Activated naive CD4-positive, alpha-beta T cell treated with anti-CD3 and anti-CD28 coated beads for 36 hours (primary cell): ENCODE measurements around the gene C9orf50. TPM values are rescaled to one million over a fixed set of nuclear protein-coding genes. Genes with fewer than 3 reads are reported as not detected.

Experiments used
- CTCF ChIA-PET: fragments of 350-600 bp; sonication (Branson Sonifier 250); formaldehyde crosslinking; loops from one replicate; lab custom pipeline; 2021; ENCODE audit warnings: antibody characterized with exemption; lab: Charles Lee
- DNase-seq: peaks from one replicate; pipeline ENCODE4 v3.0.0-alpha.2; 2020
- H3K27ac Mint-ChIP-seq: one replicate; pipeline ENCODE4 v1.8.0; 2021; ENCODE audit warnings: mild to moderate bottlenecking, mixed read lengths
- H3K27me3 Mint-ChIP-seq: one replicate; pipeline ENCODE4 v1.8.0; 2021; ENCODE audit warnings: low read depth, mixed read lengths
- H3K36me3 Mint-ChIP-seq: one replicate; pipeline ENCODE4 v1.8.0; 2021; ENCODE audit warnings: low read depth, mixed read lengths
- H3K4me1 Mint-ChIP-seq: one replicate; pipeline ENCODE4 v1.8.0; 2021; ENCODE audit warnings: low read depth, mixed read lengths
- H3K4me3 Mint-ChIP-seq: one replicate; pipeline ENCODE4 v1.8.0; 2021; ENCODE audit warnings: mild to moderate bottlenecking, moderate library complexity, mixed read lengths
- H3K9me3 Mint-ChIP-seq: one replicate; pipeline ENCODE4 v1.8.0; 2021; ENCODE audit warnings: mixed read lengths
- intact Hi-C: fragments of 100-400 bp; cut with micrococcal nuclease; formaldehyde crosslinking; loops from one replicate; pipeline ENCODE4 v1.15.1; 2023
- total RNA-seq, 2 experiments: library from RNA; stranded (reverse); gene quantifications; one replicate each; pipeline ENCODE4 v1.2.3, GENCODE V29; 2021

Gene C9orf50
- total RNA-seq, 2 experiments from 2014 or later: not detected

- CTCF ChIA-PET: interaction anchor here (0.8 to 4.5 kb wide), 4 partner anchors 9 to 495 kb away, joined by 3 to 31 read pairs (median 4); no protein-coding TSS in a partner anchor
- Mint-ChIP-seq H3K36me3 (peaks cover 11% of the 10 kb centered on the region), H3K9me3 (no peaks in the 10 kb centered on the region), H3K27me3 (peaks cover 9% of the 10 kb centered on the region), H3K27ac (peak overlapping the region; percentile 93), H3K4me1 (peaks cover 65% of the 10 kb centered on the region), H3K4me3 (peak overlapping the region; percentile 77)
- intact Hi-C loops: loop anchor here (1.0 kb wide), 2 partner anchors 16 to 261 kb away; partner anchors contain the start of gene ASB6
- peak; percentile 48 for DNase-seq
Measured at GRCh38 chr9:129626625-129627284, 5.9 kb upstream of the C9orf50 start.

GRCh38 chr9:129626079-129626624 is 5.3 kb upstream of the C9orf50 start, which contains the start of gene NTMT1:
NTMT1 (plus strand) TSS chr9:129626163; CDS start chr9:129632704, 6,541 bp downstream.
- no peaks in the 10 kb centered on the region for H3K9me3 Mint-ChIP-seq
- peaks cover 10% of the 10 kb centered on the region for H3K36me3 Mint-ChIP-seq
- CTCF ChIA-PET: interaction anchor here (0.6 to 4.5 kb wide), 10 partner anchors 9 to 505 kb away, joined by 3 to 32 read pairs (median 4); partner anchors contain the start of gene IER5L
- intact Hi-C loops: loop anchor here (1.0 kb wide), 2 partner anchors 16 to 261 kb away; partner anchors contain the start of gene ASB6
- DNase-seq: peak; percentile 92
- H3K27ac Mint-ChIP-seq: peak within 1 kb of the TSS; percentile 93
- H3K4me3 Mint-ChIP-seq: peak within 1 kb of the TSS; percentile 77
- peaks cover 14% of the 10 kb centered on the region for H3K27me3 Mint-ChIP-seq
- H3K4me1 Mint-ChIP-seq: peaks cover 59% of the 10 kb centered on the region

DNA sequence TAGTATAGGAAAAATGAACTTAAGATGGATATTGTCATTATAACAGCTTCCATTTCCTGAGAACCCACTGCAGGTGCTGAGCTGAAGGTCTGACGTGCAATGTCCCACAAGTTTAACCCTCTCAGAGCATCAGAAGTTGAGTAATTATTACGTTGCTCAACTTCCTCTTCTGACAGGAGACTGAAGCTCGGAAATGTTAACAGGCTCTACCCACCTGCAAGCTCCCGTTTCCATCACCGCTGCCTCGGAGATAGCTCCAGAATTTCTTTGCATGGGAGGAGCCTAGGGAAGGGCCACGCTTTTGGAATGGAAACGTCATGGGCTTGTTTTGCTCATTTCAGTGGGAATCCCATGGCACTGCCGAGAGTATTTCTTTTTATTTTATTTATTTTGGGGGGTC is 4.0 kb upstream of the C9orf50 start:
- no peaks in the 10 kb centered on the region for H3K9me3 Mint-ChIP-seq
- peaks cover 8% of the 10 kb centered on the region for H3K36me3 Mint-ChIP-seq
- peak overlapping the region; percentile 77 for H3K4me3 Mint-ChIP-seq
- intact Hi-C loops: loop anchor here (1.0 kb wide), 3 partner anchors 14 to 449 kb away; no protein-coding TSS in a partner anchor
- DNase-seq: peak; percentile 59
- peaks cover 48% of the 10 kb centered on the region for H3K4me1 Mint-ChIP-seq
- peaks cover 18% of the 10 kb centered on the region for H3K27me3 Mint-ChIP-seq
- peak overlapping the region; percentile 83 for H3K27ac Mint-ChIP-seq
- CTCF ChIA-PET: interaction anchor here (0.6 to 5.6 kb wide), 22 partner anchors 9 to 886 kb away, joined by 3 to 42 read pairs (median 4); partner anchors contain the start of gene IER5L

GRCh38 chr9:129624168-129624759 is 3.4 kb upstream of the C9orf50 start:
- peaks cover 7% of the 10 kb centered on the region for H3K36me3 Mint-ChIP-seq
- H3K4me3 Mint-ChIP-seq: peak overlapping the region; percentile 77
- peak; percentile 85 for DNase-seq
- H3K4me1 Mint-ChIP-seq: peaks cover 41% of the 10 kb centered on the region
- intact Hi-C loops: loop anchor here (1.0 kb wide), 2 partner anchors 13 to 448 kb away; no protein-coding TSS in a partner anchor
- peak overlapping the region; percentile 55 for H3K27ac Mint-ChIP-seq
- no peaks in the 10 kb centered on the region for H3K9me3 Mint-ChIP-seq
- CTCF ChIA-PET: interaction anchor here (0.6 to 5.6 kb wide), 31 partner anchors 8 to 885 kb away, joined by 3 to 42 read pairs (median 4); partner anchors contain the start of gene IER5L
- peaks cover 22% of the 10 kb centered on the region for H3K27me3 Mint-ChIP-seq

DNA sequence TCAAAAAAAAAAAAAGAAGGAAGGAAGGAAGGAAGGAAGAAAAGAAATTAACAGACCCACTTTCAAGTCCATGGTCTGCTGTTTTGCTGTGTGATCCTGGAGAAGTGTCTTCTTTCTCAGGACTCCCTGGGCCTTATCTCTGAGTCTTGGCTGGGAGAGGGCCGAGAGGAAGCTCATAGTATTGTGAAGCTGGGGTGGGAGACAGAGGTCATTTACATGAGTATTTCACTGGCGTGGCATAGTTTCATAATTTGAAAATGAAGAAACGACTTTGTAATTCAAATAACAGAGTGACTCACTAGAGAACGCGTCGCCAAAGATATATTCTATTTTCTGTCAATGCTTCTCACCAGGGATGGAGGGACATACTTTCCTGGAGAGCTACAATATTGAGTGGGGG is 2.4 kb upstream of the C9orf50 start:
- CTCF ChIA-PET: interaction anchor here (0.6 to 5.6 kb wide), 17 partner anchors 9 to 492 kb away, joined by 3 to 42 read pairs (median 6); no protein-coding TSS in a partner anchor
- no peaks in the 10 kb centered on the region for H3K9me3 Mint-ChIP-seq
- intact Hi-C loops: no loop called here
- H3K4me1 Mint-ChIP-seq: peaks cover 32% of the 10 kb centered on the region
- no peak for DNase-seq
- H3K36me3 Mint-ChIP-seq: peaks cover 7% of the 10 kb centered on the region
- H3K4me3 Mint-ChIP-seq: no peak overlapping the region
- H3K27ac Mint-ChIP-seq: no peak overlapping the region
- peaks cover 25% of the 10 kb centered on the region for H3K27me3 Mint-ChIP-seq

GRCh38 chr9:129619787-129620668 is 873 bp downstream of the C9orf50 start:
- no peak for DNase-seq
- peaks cover 11% of the 10 kb centered on the region for H3K4me1 Mint-ChIP-seq
- no peak overlapping the region for H3K4me3 Mint-ChIP-seq
- no peaks in the 10 kb centered on the region for H3K36me3 Mint-ChIP-seq
- CTCF ChIA-PET: interaction anchor here (0.6 to 5.6 kb wide), 5 partner anchors 8 to 514 kb away, joined by 3 to 42 read pairs (median 3); no protein-coding TSS in a partner anchor
- intact Hi-C loops: no loop called here
- H3K9me3 Mint-ChIP-seq: no peaks in the 10 kb centered on the region
- H3K27ac Mint-ChIP-seq: no peak overlapping the region
- peaks cover 25% of the 10 kb centered on the region for H3K27me3 Mint-ChIP-seq

DNA sequence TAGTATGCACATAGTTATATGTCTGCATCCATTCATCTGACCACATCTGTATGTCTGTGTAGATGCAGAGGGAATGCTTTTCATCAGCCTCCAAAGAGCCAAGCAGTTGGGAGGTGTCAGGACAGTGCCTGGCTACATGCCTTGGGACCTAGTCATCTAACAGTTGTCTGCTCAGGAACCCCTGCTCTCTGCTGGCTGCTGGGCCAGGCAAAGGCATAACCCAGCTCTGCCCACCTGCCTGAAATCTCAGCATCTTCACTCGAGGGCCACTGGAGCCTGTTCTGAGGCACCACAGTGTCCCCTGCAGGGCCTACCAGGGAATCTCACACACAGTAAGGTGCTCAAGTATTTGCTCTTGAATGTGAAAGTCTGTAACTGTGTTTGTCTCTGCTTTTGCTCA is 3.7 kb downstream of the C9orf50 start:
- no peak overlapping the region for H3K4me3 Mint-ChIP-seq
- H3K27ac Mint-ChIP-seq: no peak overlapping the region
- H3K27me3 Mint-ChIP-seq: peaks cover 20% of the 10 kb centered on the region
- no peaks in the 10 kb centered on the region for H3K9me3 Mint-ChIP-seq
- intact Hi-C loops: no loop called here
- CTCF ChIA-PET: interaction anchor here (0.7 kb wide), 1 partner anchor 592 kb away, joined by 3 read pairs; no protein-coding TSS in a partner anchor
- H3K4me1 Mint-ChIP-seq: no peaks in the 10 kb centered on the region
- DNase-seq: peak; percentile 41
- no peaks in the 10 kb centered on the region for H3K36me3 Mint-ChIP-seq

GRCh38 chr9:129615407-129616285 is 5.3 kb downstream of the C9orf50 start:
- no peaks in the 10 kb centered on the region for H3K36me3 Mint-ChIP-seq
- no peak overlapping the region for H3K4me3 Mint-ChIP-seq
- H3K9me3 Mint-ChIP-seq: no peaks in the 10 kb centered on the region
- no peak for DNase-seq
- CTCF ChIA-PET: interaction anchor here (0.7 to 1.2 kb wide), 3 partner anchors 9 to 141 kb away, joined by 3 to 5 read pairs (median 3); no protein-coding TSS in a partner anchor
- H3K27ac Mint-ChIP-seq: no peak overlapping the region
- peaks cover 8% of the 10 kb centered on the region for H3K27me3 Mint-ChIP-seq
- peaks cover 5% of the 10 kb centered on the region for H3K4me1 Mint-ChIP-seq
- intact Hi-C loops: no loop called here

- intact Hi-C loops: no loop called here
- no peak for DNase-seq
Measured at GRCh38 chr9:129614932-129615331, 6.0 kb downstream of the C9orf50 start.

GRCh38 chr9:129613520-129614175 is 7.3 kb downstream of the C9orf50 start:
- DNase-seq: no peak
- no peaks in the 10 kb centered on the region for H3K36me3 Mint-ChIP-seq
- H3K27me3 Mint-ChIP-seq: no peaks in the 10 kb centered on the region
- H3K27ac Mint-ChIP-seq: no peak overlapping the region
- CTCF ChIA-PET: interaction anchor here (0.9 to 3.2 kb wide), 3 partner anchors 9 to 470 kb away, joined by 3 to 42 read pairs (median 6); partner anchors contain the start of gene C9orf50
- intact Hi-C loops: no loop called here
- no peak overlapping the region for H3K4me3 Mint-ChIP-seq
- H3K9me3 Mint-ChIP-seq: no peaks in the 10 kb centered on the region
- H3K4me1 Mint-ChIP-seq: peaks cover 15% of the 10 kb centered on the region

More at GRCh38 chr9:129614932-129615331, 6.0 kb downstream of the C9orf50 start:
- Mint-ChIP-seq H3K27me3 (peaks cover 8% of the 10 kb centered on the region), H3K4me1 (peaks cover 6% of the 10 kb centered on the region), H3K36me3 (no peaks in the 10 kb centered on the region), H3K4me3 (no peak overlapping the region), H3K27ac (no peak overlapping the region), H3K9me3 (no peaks in the 10 kb centered on the region)
- CTCF ChIA-PET: interaction anchor here (1.2 kb wide), 1 partner anchor 9 kb away, joined by 6 read pairs; no protein-coding TSS in a partner anchor
